Transverse colon (tissue), 4 donors: Measurements from ENCODE around the gene RPUSD2.

Experiments
- POLR2AphosphoS5 ChIP-seq, 3 donors: sonication (generic); formaldehyde crosslinking; IDR thresholded peaks; one replicate each; pipeline ENCODE4 v1.6.1; 2016; ENCODE audit warnings: antibody characterized with exemption in 3 of 3
- TF ChIP-seq, protein P1 (sequence below), 5 experiments: fragments of 200-600 bp in 3 of 5; fragments of 450-650 bp in 2 of 5; sonication (generic) in 3 of 5; IDR thresholded peaks; 1 replicate in 2 of 5; 2 replicates in 3 of 5; pipeline ENCODE4 v1.5.1; 2016 to 2017; ENCODE audit warnings: antibody characterized with exemption in 5 of 5, inconsistent platforms in 3 of 5, mild to moderate bottlenecking in 2 of 5, moderate library complexity in 1 of 5

DNA sequence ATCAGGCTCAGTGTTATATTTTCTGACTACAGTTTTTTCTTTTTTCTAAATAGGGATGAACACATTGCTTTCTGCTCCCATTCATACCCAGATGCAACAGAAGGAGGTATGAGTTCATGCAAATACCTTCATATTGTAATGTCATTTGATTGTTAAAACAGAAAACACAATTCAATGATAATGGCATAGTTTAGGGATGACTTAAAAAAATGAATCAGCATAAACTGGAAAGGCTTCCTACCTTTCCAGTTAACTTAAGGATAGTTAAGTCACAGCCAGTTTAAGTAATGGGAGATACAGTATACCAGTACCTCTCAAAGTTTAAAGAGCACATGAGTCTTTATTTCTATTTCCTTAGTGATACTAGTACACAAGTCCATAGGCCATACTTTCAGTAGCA, 49.8 kb downstream of the RPUSD2 start:
- TF ChIP-seq, protein P1, sequence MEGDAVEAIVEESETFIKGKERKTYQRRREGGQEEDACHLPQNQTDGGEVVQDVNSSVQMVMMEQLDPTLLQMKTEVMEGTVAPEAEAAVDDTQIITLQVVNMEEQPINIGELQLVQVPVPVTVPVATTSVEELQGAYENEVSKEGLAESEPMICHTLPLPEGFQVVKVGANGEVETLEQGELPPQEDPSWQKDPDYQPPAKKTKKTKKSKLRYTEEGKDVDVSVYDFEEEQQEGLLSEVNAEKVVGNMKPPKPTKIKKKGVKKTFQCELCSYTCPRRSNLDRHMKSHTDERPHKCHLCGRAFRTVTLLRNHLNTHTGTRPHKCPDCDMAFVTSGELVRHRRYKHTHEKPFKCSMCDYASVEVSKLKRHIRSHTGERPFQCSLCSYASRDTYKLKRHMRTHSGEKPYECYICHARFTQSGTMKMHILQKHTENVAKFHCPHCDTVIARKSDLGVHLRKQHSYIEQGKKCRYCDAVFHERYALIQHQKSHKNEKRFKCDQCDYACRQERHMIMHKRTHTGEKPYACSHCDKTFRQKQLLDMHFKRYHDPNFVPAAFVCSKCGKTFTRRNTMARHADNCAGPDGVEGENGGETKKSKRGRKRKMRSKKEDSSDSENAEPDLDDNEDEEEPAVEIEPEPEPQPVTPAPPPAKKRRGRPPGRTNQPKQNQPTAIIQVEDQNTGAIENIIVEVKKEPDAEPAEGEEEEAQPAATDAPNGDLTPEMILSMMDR (IDR thresholded peaks at IDR 0.05): no peak
- no peak for TF ChIP-seq POLR2AphosphoS5 (IDR thresholded peaks at IDR 0.05)
